H1 (cell line): ENCODE measurements around the gene APOC3. TPM values are rescaled to one million over a fixed set of nuclear protein-coding genes. Genes with fewer than 3 reads are reported as not detected.

Source experiments
- CTCF ChIA-PET: fragments of 300-600 bp; sonication (Branson Sonifier 250); formaldehyde crosslinking; loops from one replicate; lab custom pipeline; 2021; ENCODE audit not compliant: partially characterized antibody; lab: Charles Lee
- POLR2A ChIA-PET: fragments of 300-600 bp; sonication (Branson Sonifier 250); formaldehyde crosslinking; loops from one replicate; lab custom pipeline; 2021; ENCODE audit warnings: inconsistent platforms; ENCODE audit not compliant: partially characterized antibody; lab: Charles Lee
- DNase-seq, 2 experiments: peaks; one replicate each; pipeline versions ENCODE4 v3.0.0 to v3.0.0-alpha.2; 2010 to 2022; ENCODE audit warnings: low spot score in 2 of 2, low read depth in 1 of 2, mixed read lengths in 1 of 2
- FAIRE-seq: peaks from 2 replicates; lab custom pipeline; 2011; peaks lifted over from hg19 to GRCh38; lab: Jason Lieb, UNC
- H2AFZ ChIP-seq: 2 replicates; pipeline ENCODE4 v1.8.1; 2012; ENCODE audit warnings: low read length, inconsistent platforms
- H2AK5ac ChIP-seq: 2 replicates; pipeline ENCODE4 v1.6.1; 2013; ENCODE audit warnings: low read depth, low read length
- H2BK120ac ChIP-seq: replicated peaks from 2 replicates; pipeline ENCODE3; 2013; ENCODE audit warnings: low read depth, low read length, inconsistent platforms
- H2BK12ac ChIP-seq: 2 replicates; pipeline ENCODE4 v1.6.1; 2013; ENCODE audit warnings: low read depth, low read length
- H2BK15ac ChIP-seq: 2 replicates; pipeline ENCODE4 v1.6.1; 2013; ENCODE audit warnings: low read length
- H2BK20ac ChIP-seq: 2 replicates; pipeline ENCODE4 v1.6.1; 2013; ENCODE audit warnings: low read length
- H2BK5ac ChIP-seq: 2 replicates; pipeline ENCODE4 v1.6.1; 2013; ENCODE audit warnings: low read depth, low read length
- H3K14ac ChIP-seq: 2 replicates; pipeline ENCODE4 v1.6.1; 2013; ENCODE audit warnings: inconsistent platforms; ENCODE audit not compliant: insufficient read length
- H3K18ac ChIP-seq: 2 replicates; pipeline ENCODE4 v1.6.1; 2013; ENCODE audit warnings: low read length; ENCODE audit errors: extremely low read depth
- H3K23ac ChIP-seq: 2 replicates; pipeline ENCODE4 v1.6.1; 2013; ENCODE audit warnings: inconsistent platforms; ENCODE audit not compliant: insufficient read length
- H3K23me2 ChIP-seq: 2 replicates; pipeline ENCODE4 v1.6.1; 2013; ENCODE audit warnings: low read depth, low read length
- H3K27ac ChIP-seq: 2 replicates; pipeline ENCODE4 v1.6.1; 2011; ENCODE audit warnings: low read depth, low read length, inconsistent platforms
- H3K27me3 ChIP-seq, 4 experiments: replicated peaks in 1 of 4; 1 replicate in 1 of 4; 2 replicates in 3 of 4; pipeline versions ENCODE4 v1.6.1 to v1.8.1; 2011 to 2013; ENCODE audit warnings: low read length in 3 of 4, mild to moderate bottlenecking in 3 of 4, inconsistent platforms in 2 of 4, mixed read lengths in 2 of 4, moderate library complexity in 1 of 4; ENCODE audit not compliant: control insufficient read depth in 3 of 4, insufficient read depth in 3 of 4; ENCODE audit errors: extremely low read depth in 1 of 4
- H3K36me3 ChIP-seq, 4 experiments: 2 replicates each; pipeline versions ENCODE4 v1.6.1 to v1.8.1; 2011 to 2013; ENCODE audit warnings: mild to moderate bottlenecking in 4 of 4, low read length in 3 of 4, moderate library complexity in 2 of 4, control low read depth in 1 of 4, inconsistent platforms in 1 of 4; ENCODE audit not compliant: insufficient read depth in 4 of 4, control insufficient read depth in 2 of 4
- H3K4ac ChIP-seq: replicated peaks from 2 replicates; pipeline ENCODE3; 2013; ENCODE audit warnings: low read length, low read depth, mixed read lengths, inconsistent platforms; ENCODE audit not compliant: insufficient read length
- H3K4me1 ChIP-seq, 4 experiments: replicated peaks in 1 of 4; 1 replicate in 1 of 4; 2 replicates in 3 of 4; pipeline versions ENCODE4 v1.6.1 to v1.8.1; 2011 to 2013; ENCODE audit warnings: low read length in 3 of 4, inconsistent platforms in 2 of 4, mixed read lengths in 1 of 4; ENCODE audit not compliant: insufficient read depth in 4 of 4, control insufficient read depth in 3 of 4
- H3K4me2 ChIP-seq, 2 experiments: 2 replicates each; pipeline versions ENCODE4 v1.6.1 to v1.8.1; 2011 to 2013; ENCODE audit warnings: low read depth in 2 of 2, low read length in 2 of 2, control low read depth in 1 of 2, inconsistent platforms in 1 of 2, mild to moderate bottlenecking in 1 of 2; ENCODE audit not compliant: insufficient read depth in 1 of 2
- H3K4me3 ChIP-seq, 4 experiments: fragments of 200-600, 300-600 bp in 1 of 4; sonication (generic), shearing (Covaris generic), sonication (Bioruptor Twin) in 1 of 4; 2 replicates each; pipeline versions ENCODE4 v1.5.1 to v1.8.1; 2011 to 2016; ENCODE audit warnings: low read length in 4 of 4, low read depth in 3 of 4, control low read depth in 2 of 4, inconsistent platforms in 2 of 4, mild to moderate bottlenecking in 2 of 4, mixed read lengths in 1 of 4, moderate library complexity in 1 of 4; ENCODE audit not compliant: insufficient read depth in 2 of 4; ENCODE audit errors: extremely low read depth in 1 of 4
- H3K56ac ChIP-seq: replicated peaks from 2 replicates; pipeline ENCODE3; 2013; ENCODE audit warnings: low read depth, mild to moderate bottlenecking, mixed read lengths, low read length, inconsistent platforms; ENCODE audit not compliant: insufficient read length
- H3K79me1 ChIP-seq: 2 replicates; pipeline ENCODE4 v1.6.1; 2013; ENCODE audit warnings: low read depth, low read length, control low read depth
- H3K79me2 ChIP-seq, 2 experiments: 2 replicates each; pipeline versions ENCODE4 v1.6.1 to v1.8.1; 2012 to 2013; ENCODE audit warnings: low read length in 2 of 2, mild to moderate bottlenecking in 2 of 2, inconsistent platforms in 1 of 2; ENCODE audit not compliant: insufficient read depth in 2 of 2, control insufficient read depth in 1 of 2
- H3K9ac ChIP-seq, 4 experiments: replicated peaks in 1 of 4; 1 replicate in 1 of 4; 2 replicates in 3 of 4; pipeline versions ENCODE4 v1.6.1 to v1.8.1; 2011 to 2013; ENCODE audit warnings: low read depth in 3 of 4, low read length in 3 of 4, control low read depth in 2 of 4, mild to moderate bottlenecking in 2 of 4, moderate library complexity in 2 of 4, inconsistent platforms in 1 of 4; ENCODE audit errors: extremely low read depth in 1 of 4
- H3K9me3 ChIP-seq, 2 experiments: 2 replicates each; pipeline versions ENCODE4 v1.6.1 to v1.8.1; 2012 to 2013; ENCODE audit warnings: mild to moderate bottlenecking in 2 of 2, moderate library complexity in 2 of 2, control low read depth in 1 of 2, inconsistent platforms in 1 of 2, low read depth in 1 of 2, low read length in 1 of 2, mixed read lengths in 1 of 2; ENCODE audit not compliant: insufficient read depth in 2 of 2
- H4K20me1 ChIP-seq, 2 experiments: replicated peaks in 1 of 2; 2 replicates each; pipeline versions ENCODE3 to v1.8.1; 2011 to 2013; ENCODE audit warnings: inconsistent platforms in 2 of 2, low read length in 2 of 2, mild to moderate bottlenecking in 1 of 2; ENCODE audit not compliant: insufficient read depth in 2 of 2, control insufficient read depth in 1 of 2
- H4K5ac ChIP-seq: 2 replicates; pipeline ENCODE4 v1.6.1; 2013; ENCODE audit warnings: low read length, low read depth, mixed read lengths, inconsistent platforms; ENCODE audit not compliant: insufficient read length
- H4K8ac ChIP-seq: 2 replicates; pipeline ENCODE4 v1.8.0; 2013; ENCODE audit warnings: mild to moderate bottlenecking, moderate library complexity, low read length, inconsistent platforms; ENCODE audit not compliant: insufficient read depth; ENCODE audit errors: extremely low read depth
- H4K91ac ChIP-seq: replicated peaks from 2 replicates; pipeline ENCODE3; 2013; ENCODE audit warnings: low read length, mixed read lengths, inconsistent platforms; ENCODE audit not compliant: insufficient read length
- ASH2L ChIP-seq: fragments of 200-600, 300-600 bp; sonication (generic); IDR thresholded peaks from one replicate; pipeline ENCODE4 v1.7.1; 2017; ENCODE audit warnings: low read length
- HDAC2 ChIP-seq, 2 experiments: fragments of 300-600 bp in 1 of 2; sonication (generic) in 1 of 2; IDR thresholded peaks; 2 replicates each; pipeline ENCODE4 v1.6.1; 2011 to 2012; ENCODE audit warnings: low read depth in 2 of 2, low read length in 2 of 2, mild to moderate bottlenecking in 2 of 2, moderate library complexity in 2 of 2, borderline replicate concordance in 1 of 2, inconsistent platforms in 1 of 2
- JUN ChIP-seq: IDR thresholded peaks from 2 replicates; pipeline ENCODE4 v1.6.1; 2011; ENCODE audit warnings: low read depth, mild to moderate bottlenecking, improper control_type of control experiment, low read length
- KDM1A ChIP-seq: fragments of 200-600, 300-600 bp; sonication (generic); IDR thresholded peaks from 2 replicates; pipeline ENCODE4 v1.7.1; 2016; ENCODE audit warnings: mild to moderate bottlenecking, low read length, borderline replicate concordance
- KDM4A ChIP-seq: IDR thresholded peaks from one replicate; pipeline ENCODE4 v1.7.1; 2012; ENCODE audit warnings: low read depth, mild to moderate bottlenecking, moderate library complexity, low read length, inconsistent platforms; ENCODE audit not compliant: severe bottlenecking
- MAX ChIP-seq: IDR thresholded peaks from 2 replicates; pipeline ENCODE4 v1.6.1; 2012; ENCODE audit warnings: inconsistent platforms
- POLR2AphosphoS5 ChIP-seq: IDR thresholded peaks from 2 replicates; pipeline ENCODE4 v1.6.1; 2011; ENCODE audit warnings: low read depth, low read length
- RBBP5 ChIP-seq: IDR thresholded peaks from 2 replicates; pipeline ENCODE4 v1.7.1; 2012; ENCODE audit warnings: low read depth, mild to moderate bottlenecking, inconsistent platforms, low read length, moderate library complexity, borderline replicate concordance
- TAF7 ChIP-seq: optimal IDR thresholded peaks from 2 replicates; pipeline ENCODE3; 2011; ENCODE audit warnings: low read depth, mild to moderate bottlenecking, inconsistent platforms, low read length, moderate library complexity, borderline replicate concordance
- YY1 ChIP-seq: IDR thresholded peaks from 2 replicates; pipeline ENCODE4 v1.6.1; 2011; ENCODE audit warnings: low read depth, mild to moderate bottlenecking, low read length
- ZNF274 ChIP-seq: IDR thresholded peaks from 2 replicates; pipeline ENCODE4 v1.7.0; 2012; ENCODE audit warnings: low read length, borderline replicate concordance; ENCODE audit errors: extremely low read depth
- WGBS, 2 experiments: shearing (Covaris generic) in 1 of 2; methylation state at CpG; one replicate each; pipeline versions ENCODE4 v1.1.6 to v1.1.7; 2013 to 2015; ENCODE audit warnings: low lambda C conversion rate in 2 of 2, mixed read lengths in 2 of 2, inconsistent platforms in 1 of 2, low coverage in 1 of 2, missing lambda C conversion rate in 1 of 2; ENCODE audit not compliant: insufficient replicate concordance in 2 of 2, insufficient coverage in 1 of 2, insufficient read length in 1 of 2; ENCODE audit errors: extremely low coverage in 1 of 2, missing lambda C conversion rate in 1 of 2; 5-methylcytosine and 5-hydroxymethylcytosine counted together
- polyA plus RNA-seq, 7 experiments: library from polyadenylated mRNA; depleted of rRNA in 3 of 7; stranded (reverse) in 5 of 7; unstranded in 2 of 7; fragments of >200 nt in 5 of 7; fragments of 200-250 nt in 2 of 7; gene quantifications; 1 replicate in 5 of 7; 2 replicates in 1 of 7; 4 replicates in 1 of 7; pipeline versions ENCODE4 v1.2.1 to v1.2.3, GENCODE V29; 2011 to 2013; ENCODE audit warnings: missing spikeins in 2 of 7, mixed read lengths in 2 of 7
- total RNA-seq: library from RNA; stranded (reverse); fragmentation: NEBNext Ultra II Directional; extraction: Animal tissue kit (Norgen Biotek cat#: 25700); gene quantifications from 2 replicates; pipeline ENCODE4 v1.2.1, GENCODE V29; 2021

APOC3 gene
- total and polyA plus RNA-seq, 2 of the 8 experiments (the other 6 are each of a cell fraction or from before 2014, with no cell fraction given) = not detected

GRCh38 chr11:116787786-116788486 is 41.8 kb upstream of the APOC3 start, which contains the start of gene ZPR1:
ZPR1 (minus strand) TSS chr11:116788023; CDS start chr11:116787990, 33 bp downstream.
- Histone ChIP-seq H2AK5ac (no peak within 1 kb of the TSS), H3K79me2 (peaks cover 0 to 15% of the 10 kb centered on the region in 2 experiments; a peak in 2 of 4 replicates), H2BK20ac (no peak within 1 kb of the TSS), H3K4me3 (peak within 1 kb of the TSS; percentile 79 to 93 (median 85)), H4K91ac (no peak within 1 kb of the TSS), H3K56ac (no peak within 1 kb of the TSS), H4K5ac (peak within 1 kb of the TSS; percentile 18), H4K20me1 (no peaks in the 10 kb centered on the region), H3K23me2 (peaks cover 11% of the 10 kb centered on the region), H3K27me3 (peaks cover 0 to 11% (median 3%) of the 10 kb centered on the region in 4 experiments; a peak in 4 of 7 replicates), H3K18ac (peak within 1 kb of the TSS; percentile 66), H3K4ac (peak within 1 kb of the TSS; percentile 29), H3K79me1 (peaks cover 5% of the 10 kb centered on the region; the same call in 1 of the 2 replicates), H3K14ac (no peak within 1 kb of the TSS), H3K27ac (peak within 1 kb of the TSS; percentile 56; the same call in 1 of the 2 replicates), H3K9ac (peak within 1 kb of the TSS; percentile 65 to 78 (median 70)), H2BK15ac (no peak within 1 kb of the TSS), H3K36me3 (peaks cover 26 to 36% (median 30%) of the 10 kb centered on the region in 4 experiments), H3K4me1 (peaks cover 4 to 9% (median 6%) of the 10 kb centered on the region in 4 experiments), H2BK5ac (no peak within 1 kb of the TSS; the same call in 1 of the 2 replicates), H2BK12ac (no peak within 1 kb of the TSS), H2AFZ (peak within 1 kb of the TSS; percentile 91; the same call in 1 of the 2 replicates), H3K23ac (no peak within 1 kb of the TSS), H4K8ac (peak within 1 kb of the TSS; percentile 39), H3K4me2 (peak within 1 kb of the TSS; percentile 92 to 94), H2BK120ac (no peak within 1 kb of the TSS), H3K9me3 (no peaks in the 10 kb centered on the region)
- CTCF ChIA-PET = interaction anchor here (0.9 to 12.1 kb wide), 10 partner anchors 8 to 439 kb away, joined by 3 to 237 read pairs (median 4); partner anchors contain the start of genes APOA1, APOA4 and APOC3
- no peak for FAIRE-seq
- POLR2A ChIA-PET = interaction anchor here (0.9 to 6.0 kb wide), 7 partner anchors 8 to 309 kb away, joined by 3 to 29 read pairs (median 4); partner anchors contain the start of genes APOA1 and BUD13
- WGBS, 2 experiments = 3% methylated on average over 47 of the region's 56 CpGs; no CpG with 5 or more reads in 1 of the 2 experiments
- DNase-seq = peak in 1 of 2 experiments; percentile 89
- no peak for TF ChIP-seq KDM1A
- TF ChIP-seq HDAC2 (IDR thresholded peaks at IDR 0.05; ENCODE audit: borderline replicate concordance in 1 of 2, low read depth in 2 of 2, low read length in 2 of 2) = no peak
- peak; percentile 88; the same call in 1 of the 2 replicates for TF ChIP-seq YY1
- no peak for TF ChIP-seq ZNF274
- TF ChIP-seq POLR2AphosphoS5 = peak; percentile 57; the same call in 1 of the 2 replicates
- 0 out of 2 replicates have a peak, but pooled peaks have one; percentile 25 for TF ChIP-seq RBBP5
- TF ChIP-seq MAX = peak; percentile 53
- TF ChIP-seq JUN = no peak
- TF ChIP-seq KDM4A = peak; percentile 71
- peak; percentile 67 for TF ChIP-seq TAF7
- TF ChIP-seq ASH2L = peak; percentile 55
